ENCODE results near the gene ARL3. TPM values are rescaled to one million over a fixed set of nuclear protein-coding genes. Genes with fewer than 3 reads are reported as not detected.

The ARL3 gene
- total RNA-seq, 1 experiment from 2014 or later = 16.5 TPM

GRCh38 chr10:102628451-102628911, 85.7 kb downstream of the ARL3 start:
- no peak overlapping the region; a peak in 1 of 5 replicates for H3K4me3 Mint-ChIP-seq

More at GRCh38 chr10:102628451-102628911, 85.7 kb downstream of the ARL3 start:
- H3K27me3 Mint-ChIP-seq (ENCODE audit: low read depth) = no peaks in the 10 kb centered on the region; the same call in 1 of the 2 replicates
- H3K23ac ChIP-seq (ENCODE audit: insufficient read length, low read depth, low read length) = no peak overlapping the region
- H3K27me3 ChIP-seq (ENCODE audit: insufficient read depth, low read length) = no peaks in the 10 kb centered on the region
- H3K23me2 ChIP-seq (ENCODE audit: insufficient read length, low read depth, low read length, poor library complexity, severe bottlenecking) = no peaks in the 10 kb centered on the region
- H3K9me3 ChIP-seq (ENCODE audit: control insufficient read depth, low read depth, low read length) = no peaks in the 10 kb centered on the region
- peaks cover 13% of the 10 kb centered on the region; the same call in 1 of the 2 replicates for H3K4me1 ChIP-seq (ENCODE audit: insufficient read depth, low read length)
- H3K36me3 Mint-ChIP-seq (ENCODE audit: insufficient read depth in 1 of 3, low read depth in 3 of 3) = peaks cover 0 to 4% (median 0%) of the 10 kb centered on the region in 3 experiments; a peak in 4 of 7 replicates
- H3K27ac ChIP-seq (ENCODE audit: insufficient read length, low read depth, low read length) = no peak overlapping the region
- no peak overlapping the region for H2AFZ ChIP-seq (ENCODE audit: low read length)
- H2AK5ac ChIP-seq (ENCODE audit: insufficient read length, low read length) = peak overlapping the region; percentile 39
- peak overlapping the region; percentile 47 for H2BK12ac ChIP-seq (ENCODE audit: insufficient read length, low read depth, low read length)
- H3K9ac ChIP-seq (ENCODE audit: extremely low read depth, insufficient read length, low read length) = no peak overlapping the region
- peak overlapping the region; percentile 88 for H3K18ac ChIP-seq (ENCODE audit: insufficient read length, low read depth, low read length)
- no peaks in the 10 kb centered on the region for H3K79me2 ChIP-seq (ENCODE audit: insufficient read depth, low read length)
- peak overlapping the region; percentile 17 for H4K91ac ChIP-seq (ENCODE audit: insufficient read length, low read depth, low read length)
- H4K20me1 ChIP-seq (ENCODE audit: control insufficient read depth, insufficient read depth, insufficient read length) = peaks cover 2% of the 10 kb centered on the region
- no CpG with 5 or more reads among the region's 11 CpGs for WGBS (ENCODE audit: extremely low coverage, insufficient read length, low lambda C conversion rate)
- H3K9me3 Mint-ChIP-seq = no peaks in the 10 kb centered on the region
- H3K4me2 ChIP-seq (ENCODE audit: insufficient read depth, insufficient read length, low read length) = no peak overlapping the region
- TF ChIP-seq CTCF (conservative IDR thresholded peaks at IDR 0.05) = 0 out of 3 replicates have a peak, but pooled peaks have one; percentile 20
- no peaks in the 10 kb centered on the region for H3K79me1 ChIP-seq (ENCODE audit: insufficient read depth, low read depth, low read length, poor library complexity, severe bottlenecking)
- no peak overlapping the region for H2BK120ac ChIP-seq (ENCODE audit: low read depth, low read length, poor library complexity, severe bottlenecking)
- no peak for DNase-seq
- no peak overlapping the region for H2BK15ac ChIP-seq (ENCODE audit: low read depth, low read length)
- peaks cover 78 to 83% of the 10 kb centered on the region in 2 experiments for H3K4me1 Mint-ChIP-seq
- peak overlapping the region; percentile 82 for H3K4ac ChIP-seq (ENCODE audit: low read depth, low read length)
- H2BK20ac ChIP-seq (ENCODE audit: low read depth, low read length, poor library complexity, severe bottlenecking) = no peak overlapping the region
- H4K8ac ChIP-seq (replicated peaks; ENCODE audit: insufficient read length, low read depth, low read length) = no peak overlapping the region
- H3K14ac ChIP-seq (ENCODE audit: insufficient read depth, low read length) = peak overlapping the region; percentile 82
- no peak overlapping the region for H3K56ac ChIP-seq (ENCODE audit: insufficient read length, low read depth, low read length)
- peak overlapping the region; percentile 48 to 100 (median 100); a peak in 6 of 7 replicates for H3K27ac Mint-ChIP-seq
- H3T11ph ChIP-seq (ENCODE audit: low read length) = no peak overlapping the region
- H4K5ac ChIP-seq (ENCODE audit: insufficient read length, low read depth, low read length) = no peak overlapping the region
- H2BK5ac ChIP-seq (ENCODE audit: insufficient read length, low read length) = no peak overlapping the region
